Measurements from ENCODE around the gene MIGA1.
A peak's percentile ranks its signal among the peaks of the same experiment; 100 is the strongest.
"Not testable (repeated sequence)": the region's sequence is repeated elsewhere in the genome, so short reads cannot be mapped to it uniquely, and the experiment has no call there.

Gene MIGA1

GRCh38 chr1:77910116-77910515 lies 130.7 kb downstream of the MIGA1 start:
- no peak for TF ChIP-seq CTCF (conservative IDR thresholded peaks at IDR 0.05; ENCODE audit: low read depth, low read length)
- no peak for DNase-seq (ENCODE audit: low read depth)
- H3K4me3 ChIP-seq (ENCODE audit: low read depth, low read length) = no peak overlapping the region

- not testable (repeated sequence) for DNase-seq (ENCODE audit: low read depth); H3K4me3 ChIP-seq (ENCODE audit: low read depth, low read length)
These were observed 139.5 kb downstream of the MIGA1 start for GRCh38 chr1:77918918-77919317.

- no peak for TF ChIP-seq CTCF (conservative IDR thresholded peaks at IDR 0.05; ENCODE audit: low read depth, low read length)
- peak; percentile 63 for DNase-seq (ENCODE audit: low read depth)
- no peak overlapping the region for H3K4me3 ChIP-seq (ENCODE audit: low read depth, low read length)
These were observed 146.1 kb downstream of the MIGA1 start for GRCh38 chr1:77925518-77925917.

DNA sequence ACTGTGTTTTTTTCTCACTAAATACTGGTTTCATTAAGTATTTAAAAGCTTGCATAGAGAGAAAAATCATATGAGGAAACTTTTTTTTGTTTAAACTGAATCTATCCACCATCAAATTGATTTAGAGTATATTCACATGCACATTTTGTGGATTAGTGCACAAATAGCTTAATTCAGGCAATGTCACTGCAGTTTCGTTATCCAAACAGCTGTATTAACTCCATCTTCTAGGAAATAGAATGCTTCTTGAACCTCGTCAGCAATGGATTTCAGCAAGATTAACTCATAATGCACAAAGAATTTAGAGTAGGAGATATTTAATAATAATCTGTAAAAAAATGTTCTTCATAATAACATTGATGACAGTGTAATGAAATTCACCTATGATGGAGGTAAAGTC lies 146.5 kb downstream of the MIGA1 start:
- no peak overlapping the region for H3K4me3 ChIP-seq (ENCODE audit: low read depth, low read length)
- no peak for TF ChIP-seq CTCF (conservative IDR thresholded peaks at IDR 0.05; ENCODE audit: low read depth, low read length)
- DNase-seq (ENCODE audit: low read depth) = no peak

DNA sequence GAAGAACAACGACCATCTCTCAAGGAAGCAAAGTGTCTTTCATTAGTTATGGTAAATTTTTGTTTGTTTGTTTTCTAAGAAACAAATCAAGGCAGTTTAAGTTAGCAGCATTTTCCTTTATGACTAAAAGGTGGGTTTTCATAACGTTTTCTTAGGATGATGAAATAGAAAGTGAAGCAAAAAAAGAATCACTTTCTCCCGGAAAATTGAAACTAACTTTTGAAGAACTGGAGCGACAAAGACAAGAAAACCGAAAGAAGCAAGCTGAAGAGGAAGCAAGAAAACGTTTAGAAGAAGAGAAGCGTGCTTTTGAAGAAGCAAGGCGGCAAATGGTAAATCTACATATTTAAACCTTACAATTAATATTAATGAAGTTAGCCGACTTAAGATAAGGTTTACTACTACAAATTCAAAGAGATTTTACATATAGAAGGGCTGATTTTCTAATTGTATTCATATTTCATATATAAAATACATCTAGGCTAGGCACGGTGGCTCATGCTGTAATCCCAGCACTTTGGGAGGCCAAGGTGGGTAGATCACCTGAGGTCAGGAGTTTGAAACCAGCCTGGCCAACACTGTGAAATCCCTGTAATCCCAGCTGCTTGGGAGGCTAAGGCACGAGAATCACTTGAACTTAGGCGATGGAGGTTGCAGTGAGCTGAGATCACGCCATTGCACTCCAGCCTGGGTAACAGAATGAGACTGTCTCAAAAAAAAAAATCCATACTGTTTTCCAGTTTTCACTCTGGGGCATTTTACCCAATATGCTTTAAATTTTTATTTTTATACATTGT lies 147.3 kb downstream of the MIGA1 start:
- no peak for DNase-seq (ENCODE audit: low read depth)
- no peak overlapping the region for H3K4me3 ChIP-seq (ENCODE audit: low read depth, low read length)
- TF ChIP-seq CTCF (conservative IDR thresholded peaks at IDR 0.05; ENCODE audit: low read depth, low read length) = no peak

DNA sequence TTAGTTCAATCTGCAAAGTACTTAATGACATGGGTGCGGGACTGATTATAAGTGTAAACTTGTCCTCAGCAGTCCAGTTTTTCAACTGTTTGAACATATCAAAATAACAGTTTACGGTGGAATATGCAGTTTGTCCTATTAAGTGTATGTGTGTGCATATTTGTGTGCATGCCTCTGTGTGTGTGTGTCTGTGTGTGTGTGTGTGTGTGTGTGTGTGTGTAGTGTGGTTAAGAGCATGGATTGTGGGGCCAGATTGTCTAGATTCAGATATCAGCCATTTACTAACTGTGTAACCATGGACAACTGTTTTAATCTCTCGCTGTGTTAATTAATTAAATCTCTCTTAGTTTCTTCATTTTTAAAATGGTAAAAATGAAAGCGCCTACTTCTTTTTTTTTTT lies 148.0 kb downstream of the MIGA1 start:
- no peak for DNase-seq (ENCODE audit: low read depth)
- TF ChIP-seq CTCF (conservative IDR thresholded peaks at IDR 0.05; ENCODE audit: low read depth, low read length) = no peak
- no peak overlapping the region for H3K4me3 ChIP-seq (ENCODE audit: low read depth, low read length)

Data from choroid plexus epithelial cell (primary cell).